ENCODE measurements around the gene N4BP2. TPM values are rescaled to one million over a fixed set of nuclear protein-coding genes. Genes with fewer than 3 reads are reported as not detected.
A peak's percentile ranks its signal among the peaks of the same experiment; 100 is the strongest.

Gene N4BP2
- total RNA-seq, 1 donor from 2014 or later = 11.9 TPM

GRCh38 chr4:40121515-40121914 lies 64.9 kb downstream of the N4BP2 start:
- no peak for TF ChIP-seq CTCF (IDR thresholded peaks at IDR 0.05; ENCODE audit: insufficient read depth, low read length, poor library complexity, severe bottlenecking)
- peak; percentile 80 for DNase-seq (ENCODE audit: low read depth)
- H3K4me3 ChIP-seq (ENCODE audit: low read depth, low read length) = no peak overlapping the region
- H3K27me3 ChIP-seq (ENCODE audit: control insufficient read depth, insufficient read depth, low read length) = no peaks in the 10 kb centered on the region
- peaks cover 1% of the 10 kb centered on the region for H3K36me3 ChIP-seq (ENCODE audit: control insufficient read depth, insufficient read depth, low read length)

GRCh38 chr4:40122941-40123340 lies 66.3 kb downstream of the N4BP2 start:
- no peak overlapping the region for H3K4me3 ChIP-seq (ENCODE audit: low read depth, low read length)
- DNase-seq (ENCODE audit: low read depth) = no peak
- no peaks in the 10 kb centered on the region for H3K27me3 ChIP-seq (ENCODE audit: control insufficient read depth, insufficient read depth, low read length)
- no peak for TF ChIP-seq CTCF (IDR thresholded peaks at IDR 0.05; ENCODE audit: insufficient read depth, low read length, poor library complexity, severe bottlenecking)
- H3K36me3 ChIP-seq (ENCODE audit: control insufficient read depth, insufficient read depth, low read length) = peaks cover 1% of the 10 kb centered on the region

GRCh38 chr4:40124690-40125089 lies 68.0 kb downstream of the N4BP2 start:
- no peak for TF ChIP-seq CTCF (IDR thresholded peaks at IDR 0.05; ENCODE audit: insufficient read depth, low read length, poor library complexity, severe bottlenecking)
- peaks cover 1% of the 10 kb centered on the region for H3K36me3 ChIP-seq (ENCODE audit: control insufficient read depth, insufficient read depth, low read length)
- H3K27me3 ChIP-seq (ENCODE audit: control insufficient read depth, insufficient read depth, low read length) = no peaks in the 10 kb centered on the region
- DNase-seq (ENCODE audit: low read depth) = no peak
- no peak overlapping the region for H3K4me3 ChIP-seq (ENCODE audit: low read depth, low read length)

- no peaks in the 10 kb centered on the region for H3K27me3 ChIP-seq (ENCODE audit: control insufficient read depth, insufficient read depth, low read length)
- no peak for DNase-seq (ENCODE audit: low read depth)
- TF ChIP-seq CTCF (IDR thresholded peaks at IDR 0.05; ENCODE audit: insufficient read depth, low read length, poor library complexity, severe bottlenecking) = no peak
- no peaks in the 10 kb centered on the region for H3K36me3 ChIP-seq (ENCODE audit: control insufficient read depth, insufficient read depth, low read length)
- H3K4me3 ChIP-seq (ENCODE audit: low read depth, low read length) = no peak overlapping the region
Observed at GRCh38 chr4:40130401-40131036, 73.9 kb downstream of the N4BP2 start.

GRCh38 chr4:40132816-40133215 lies 76.2 kb downstream of the N4BP2 start:
- DNase-seq (ENCODE audit: low read depth) = no peak
- TF ChIP-seq CTCF (IDR thresholded peaks at IDR 0.05; ENCODE audit: insufficient read depth, low read length, poor library complexity, severe bottlenecking) = no peak

More at GRCh38 chr4:40132816-40133215, 76.2 kb downstream of the N4BP2 start:
- Histone ChIP-seq H3K27me3 (ENCODE audit: control insufficient read depth, insufficient read depth, low read length) (no peaks in the 10 kb centered on the region), H3K36me3 (ENCODE audit: control insufficient read depth, insufficient read depth, low read length) (no peaks in the 10 kb centered on the region), H3K4me3 (ENCODE audit: low read depth, low read length) (no peak overlapping the region)

All from kidney epithelial cell (primary cell).